GM12864 (cell line): ENCODE measurements around the gene SHROOM2.

Experiments
- DNase-seq: peaks from one replicate; pipeline ENCODE4 v3.0.0-alpha.2; 2011; ENCODE audit warnings: low read depth
- H3K4me3 ChIP-seq: 2 replicates; pipeline ENCODE4 v1.5.1; 2011; ENCODE audit warnings: mild to moderate bottlenecking, low read depth, low read length, control low read depth
- CTCF ChIP-seq: IDR thresholded peaks from 2 replicates; pipeline ENCODE4 v1.5.1; 2011; ENCODE audit warnings: low read depth, mild to moderate bottlenecking, moderate library complexity, low read length, control low read depth, inconsistent platforms; ENCODE audit errors: missing control alignments

SHROOM2 gene

DNA sequence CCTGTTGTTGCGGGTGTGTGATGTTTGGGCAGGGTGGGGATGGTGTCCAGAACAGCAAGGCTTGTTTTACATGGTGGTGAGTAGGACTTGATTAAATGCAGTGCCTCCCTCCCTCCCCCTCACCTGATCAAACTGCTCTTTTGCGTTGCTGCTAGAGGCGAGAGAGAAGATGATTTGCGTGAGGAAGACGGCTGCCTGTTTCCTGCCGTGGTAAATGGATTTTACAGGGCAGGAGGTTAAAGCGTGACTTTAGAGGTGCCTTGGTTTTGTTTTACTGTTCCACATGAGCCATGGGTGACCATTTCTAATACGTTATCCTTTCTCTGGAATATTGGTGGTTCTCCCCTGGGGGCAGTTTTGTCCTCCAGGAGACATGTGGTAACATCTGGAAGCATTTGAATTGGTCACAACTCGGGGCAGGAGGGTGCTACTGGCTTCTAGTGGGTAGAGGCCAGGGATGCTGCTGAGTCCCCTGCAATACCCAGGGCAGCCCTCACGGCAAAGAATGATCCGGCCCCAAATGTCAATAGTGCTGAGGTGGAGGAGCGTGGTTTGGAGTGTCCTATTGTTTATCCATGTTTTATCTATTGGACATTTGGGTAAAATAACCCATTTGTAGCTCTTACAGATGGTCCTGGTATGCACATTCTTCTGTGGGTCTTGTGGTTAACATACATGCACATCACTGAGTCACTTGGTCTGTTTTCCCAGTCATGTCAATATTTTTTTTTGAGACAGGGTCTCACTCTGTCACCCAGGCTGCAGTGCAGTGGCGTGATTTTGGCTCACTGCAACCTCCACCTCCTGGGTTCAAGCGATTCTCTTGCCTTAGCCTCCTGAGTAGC, 73.7 kb downstream of the SHROOM2 start:
- H3K4me3 ChIP-seq = no peak overlapping the region
- TF ChIP-seq CTCF = no peak
- no peak for DNase-seq

DNA sequence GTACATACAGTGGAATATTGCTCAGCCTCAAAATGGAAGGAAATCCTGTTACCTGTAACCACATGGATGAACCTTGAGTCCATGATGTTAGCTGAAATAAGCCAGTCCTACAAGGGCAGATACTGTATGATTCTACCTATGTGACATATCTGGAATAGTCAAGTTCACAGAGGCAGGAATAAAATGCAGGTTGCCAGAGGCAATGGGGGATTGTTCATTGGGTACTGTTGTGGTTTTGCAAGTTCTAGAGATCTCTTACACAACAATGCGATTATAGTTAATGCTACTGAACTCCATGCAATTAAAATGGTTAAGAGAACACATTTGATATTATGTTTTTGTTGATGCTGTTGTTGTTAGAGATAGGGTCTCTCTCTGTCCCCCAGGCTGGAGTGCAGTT, 74.6 kb downstream of the SHROOM2 start:
- H3K4me3 ChIP-seq = no peak overlapping the region
- TF ChIP-seq CTCF = no peak
- DNase-seq = no peak

DNA sequence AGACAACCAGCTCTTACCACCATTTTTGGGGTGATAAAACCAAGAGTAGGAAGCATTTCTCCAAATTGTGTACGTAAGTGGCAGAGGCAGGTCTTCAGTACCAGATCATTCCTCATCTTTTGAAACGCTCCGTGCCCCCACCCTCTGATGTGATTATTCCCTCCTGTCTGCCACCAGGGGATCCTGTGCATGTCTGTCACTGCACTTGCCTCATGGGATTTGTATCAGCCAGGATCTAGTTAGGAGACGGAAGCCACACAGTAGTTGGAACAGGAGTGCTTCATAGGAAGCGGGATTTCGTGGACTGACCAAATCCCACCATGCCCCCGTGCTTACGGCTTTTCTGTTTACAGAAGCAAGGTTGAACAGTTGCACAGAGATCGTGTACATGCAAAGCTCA, 75.5 kb downstream of the SHROOM2 start:
- no peak for DNase-seq
- no peak for TF ChIP-seq CTCF
- no peak overlapping the region for H3K4me3 ChIP-seq

- TF ChIP-seq CTCF = no peak
- H3K4me3 ChIP-seq = no peak overlapping the region
- DNase-seq = no peak
Measured at GRCh38 chrX:9862525-9862924, 76.3 kb downstream of the SHROOM2 start.

- no peak overlapping the region for H3K4me3 ChIP-seq
- no peak for TF ChIP-seq CTCF
- no peak for DNase-seq
Measured at GRCh38 chrX:9862953-9863352, 76.7 kb downstream of the SHROOM2 start.

DNA sequence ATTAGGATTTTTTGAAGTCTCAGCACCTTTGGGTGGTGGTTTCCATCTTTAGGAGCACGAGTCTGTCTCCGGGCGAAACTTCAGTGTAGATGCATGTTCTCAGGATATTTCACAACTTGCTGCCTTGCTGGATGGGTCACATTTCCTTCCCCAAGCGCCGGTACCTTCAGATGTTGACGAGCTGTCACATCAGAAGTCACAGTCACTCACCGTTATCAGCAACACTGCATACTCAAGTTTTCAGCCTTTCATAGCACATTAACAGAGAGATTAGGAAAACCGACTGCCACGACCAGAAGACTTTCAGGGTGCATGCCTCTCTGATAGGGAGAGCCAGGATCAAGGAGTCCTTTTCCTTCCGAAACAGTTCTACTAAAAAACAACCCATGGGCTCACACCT, 77.8 kb downstream of the SHROOM2 start:
- TF ChIP-seq CTCF = no peak
- DNase-seq = no peak
- H3K4me3 ChIP-seq = no peak overlapping the region
